Measurements from ENCODE around the gene CACNB2. TPM values are rescaled to one million over a fixed set of nuclear protein-coding genes. Genes with fewer than 3 reads are reported as not detected.

Gene CACNB2
- total RNA-seq, 4 donors from 2014 or later = 73.5 to 108 (median 87.2) TPM

DNA sequence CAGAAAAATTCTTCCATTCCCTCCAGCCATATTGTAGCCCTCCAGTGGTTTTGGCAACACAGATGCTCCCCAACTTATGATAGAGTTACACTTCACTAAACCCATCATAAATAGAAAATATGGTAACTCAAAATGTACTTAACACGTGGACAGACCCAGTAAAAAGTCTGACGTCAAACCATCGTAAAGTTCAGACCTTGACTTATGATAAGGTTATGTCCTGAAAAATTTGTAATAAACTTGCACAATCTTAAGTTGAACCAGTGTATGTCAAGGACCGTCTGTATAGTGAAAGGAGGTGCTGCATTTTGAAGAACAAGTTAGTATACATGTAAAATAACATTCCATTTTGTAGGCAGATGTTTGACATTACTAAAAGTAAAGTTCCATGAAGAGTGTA is 368.4 kb downstream of the CACNB2 start:
- intact Hi-C loops (cut with DNase I) = no loop called here
- H3K27ac ChIP-seq (replicated peaks in 1 of 4) = no peak overlapping the region
- TF ChIP-seq POLR2AphosphoS5 (IDR thresholded peaks at IDR 0.05) (no peak), POLR2A (IDR thresholded peaks at IDR 0.05; ENCODE audit: low read depth) (no peak), EP300 (IDR thresholded peaks at IDR 0.05) (no peak)
- TF ChIP-seq, protein P1, sequence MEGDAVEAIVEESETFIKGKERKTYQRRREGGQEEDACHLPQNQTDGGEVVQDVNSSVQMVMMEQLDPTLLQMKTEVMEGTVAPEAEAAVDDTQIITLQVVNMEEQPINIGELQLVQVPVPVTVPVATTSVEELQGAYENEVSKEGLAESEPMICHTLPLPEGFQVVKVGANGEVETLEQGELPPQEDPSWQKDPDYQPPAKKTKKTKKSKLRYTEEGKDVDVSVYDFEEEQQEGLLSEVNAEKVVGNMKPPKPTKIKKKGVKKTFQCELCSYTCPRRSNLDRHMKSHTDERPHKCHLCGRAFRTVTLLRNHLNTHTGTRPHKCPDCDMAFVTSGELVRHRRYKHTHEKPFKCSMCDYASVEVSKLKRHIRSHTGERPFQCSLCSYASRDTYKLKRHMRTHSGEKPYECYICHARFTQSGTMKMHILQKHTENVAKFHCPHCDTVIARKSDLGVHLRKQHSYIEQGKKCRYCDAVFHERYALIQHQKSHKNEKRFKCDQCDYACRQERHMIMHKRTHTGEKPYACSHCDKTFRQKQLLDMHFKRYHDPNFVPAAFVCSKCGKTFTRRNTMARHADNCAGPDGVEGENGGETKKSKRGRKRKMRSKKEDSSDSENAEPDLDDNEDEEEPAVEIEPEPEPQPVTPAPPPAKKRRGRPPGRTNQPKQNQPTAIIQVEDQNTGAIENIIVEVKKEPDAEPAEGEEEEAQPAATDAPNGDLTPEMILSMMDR (IDR thresholded peaks at IDR 0.05) = no peak
- no peak for DNase-seq (ENCODE audit: extremely low spot score)
- no peak overlapping the region for H3K4me3 ChIP-seq
- 83% methylated on average over 4 of the region's 4 CpGs for WGBS
- H3K36me3 ChIP-seq = peaks cover 0 to 53% (median 15%) of the 10 kb centered on the region in 4 donors
- peaks cover 3 to 25% (median 13%) of the 10 kb centered on the region in 4 donors for H3K4me1 ChIP-seq
- H3K9me3 ChIP-seq = no peaks in the 10 kb centered on the region
- H3K27me3 ChIP-seq = no peaks in the 10 kb centered on the region

DNA sequence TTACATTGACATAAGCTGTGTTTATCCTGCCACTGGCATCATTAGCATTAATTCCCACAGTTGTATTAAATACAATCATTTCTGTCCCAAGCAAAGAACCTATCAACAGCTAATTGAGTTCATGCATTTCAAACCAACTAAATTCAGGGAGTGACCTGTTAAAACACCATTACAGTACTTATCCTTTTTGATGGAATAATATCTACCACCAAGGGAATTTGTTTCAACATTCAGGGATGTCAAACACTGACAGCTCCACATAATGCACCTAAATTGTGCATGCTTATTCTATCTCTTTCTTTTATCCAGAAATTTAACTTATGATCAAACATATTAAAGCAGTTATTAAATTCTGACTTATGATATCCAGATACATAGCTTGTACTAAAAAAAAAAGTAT is 374.3 kb downstream of the CACNB2 start:
- no peak for DNase-seq (ENCODE audit: extremely low spot score)
- TF ChIP-seq EP300 (IDR thresholded peaks at IDR 0.05) = no peak
- TF ChIP-seq POLR2AphosphoS5 (IDR thresholded peaks at IDR 0.05) = no peak
- TF ChIP-seq, protein P1 (IDR thresholded peaks at IDR 0.05) = no peak
- TF ChIP-seq POLR2A (IDR thresholded peaks at IDR 0.05; ENCODE audit: low read depth) = no peak
- Histone ChIP-seq H3K4me3 (no peak overlapping the region), H3K27me3 (no peaks in the 10 kb centered on the region), H3K27ac (replicated peaks in 1 of 4) (no peak overlapping the region), H3K4me1 (no peaks in the 10 kb centered on the region), H3K36me3 (peaks cover 5 to 60% (median 41%) of the 10 kb centered on the region in 4 donors), H3K9me3 (no peaks in the 10 kb centered on the region)
- intact Hi-C loops (cut with DNase I) = no loop called here

DNA sequence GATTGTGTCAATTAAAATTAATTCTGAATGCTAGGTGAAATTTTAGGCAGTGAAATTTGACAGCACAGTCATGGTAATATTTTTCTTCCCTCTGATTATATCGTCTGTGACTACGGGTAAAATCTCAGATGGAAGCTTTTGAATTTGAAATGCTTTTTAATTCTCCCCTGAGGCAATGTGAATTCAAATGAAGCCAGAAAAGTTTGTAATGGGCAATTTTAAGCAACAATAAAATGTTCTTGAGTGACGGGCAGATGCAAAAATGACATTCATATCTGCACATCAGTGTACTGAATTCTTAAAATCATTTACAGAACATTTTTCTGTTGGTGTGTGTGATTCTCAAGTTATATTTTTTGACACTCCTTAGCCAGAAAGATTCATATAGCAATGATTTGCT is 376.6 kb downstream of the CACNB2 start:
- H3K4me3 ChIP-seq = no peak overlapping the region
- WGBS = 89% methylated on average over 3 of the region's 3 CpGs
- H3K27ac ChIP-seq (replicated peaks in 1 of 4) = no peak overlapping the region
- DNase-seq (ENCODE audit: extremely low spot score) = no peak
- H3K36me3 ChIP-seq = peaks cover 23 to 72% (median 60%) of the 10 kb centered on the region in 4 donors
- no peaks in the 10 kb centered on the region for H3K9me3 ChIP-seq
- intact Hi-C loops (cut with DNase I) = no loop called here
- H3K27me3 ChIP-seq = no peaks in the 10 kb centered on the region
- TF ChIP-seq, protein P1 (IDR thresholded peaks at IDR 0.05) = no peak
- TF ChIP-seq EP300 (IDR thresholded peaks at IDR 0.05) (no peak), POLR2AphosphoS5 (IDR thresholded peaks at IDR 0.05) (no peak), POLR2A (IDR thresholded peaks at IDR 0.05; ENCODE audit: low read depth) (no peak)
- H3K4me1 ChIP-seq = peaks cover 0 to 6% (median 5%) of the 10 kb centered on the region in 4 donors

DNA sequence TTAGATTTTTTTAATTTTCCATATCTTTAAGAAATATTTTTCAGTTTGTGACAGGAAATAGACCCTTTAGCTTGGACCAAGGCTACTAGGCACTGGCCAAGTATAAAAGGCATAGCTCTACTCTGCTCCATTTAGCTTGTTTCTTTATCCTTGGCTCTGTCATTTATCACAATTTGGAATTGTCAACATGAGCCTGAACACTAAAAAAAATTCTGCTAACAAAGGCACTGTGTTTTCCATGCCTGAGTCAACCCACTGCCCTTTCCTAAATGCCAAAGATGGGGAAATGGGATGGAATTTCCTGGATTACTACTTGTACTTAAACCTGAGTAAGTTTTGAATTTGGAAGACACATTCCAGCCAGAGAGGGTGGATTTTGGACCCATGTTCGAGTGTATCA is 382.8 kb downstream of the CACNB2 start:
- DNase-seq (ENCODE audit: extremely low spot score) = no peak
- 29% methylated on average over 1 of the region's 1 CpG for WGBS
- intact Hi-C loops (cut with DNase I) = no loop called here
- H3K4me3 ChIP-seq = no peak overlapping the region
- H3K9me3 ChIP-seq = no peaks in the 10 kb centered on the region
- H3K4me1 ChIP-seq = peaks cover 15 to 59% (median 51%) of the 10 kb centered on the region in 4 donors
- no peaks in the 10 kb centered on the region for H3K27me3 ChIP-seq
- H3K27ac ChIP-seq (replicated peaks in 1 of 4) = peak overlapping the region; percentile 29 to 70 (median 60)
- TF ChIP-seq POLR2A (IDR thresholded peaks at IDR 0.05; ENCODE audit: low read depth) = no peak
- TF ChIP-seq POLR2AphosphoS5 (IDR thresholded peaks at IDR 0.05) = no peak
- TF ChIP-seq, protein P1 (IDR thresholded peaks at IDR 0.05) = no peak
- TF ChIP-seq EP300 (IDR thresholded peaks at IDR 0.05) = no peak
- H3K36me3 ChIP-seq = peaks cover 23 to 38% (median 35%) of the 10 kb centered on the region in 4 donors

DNA sequence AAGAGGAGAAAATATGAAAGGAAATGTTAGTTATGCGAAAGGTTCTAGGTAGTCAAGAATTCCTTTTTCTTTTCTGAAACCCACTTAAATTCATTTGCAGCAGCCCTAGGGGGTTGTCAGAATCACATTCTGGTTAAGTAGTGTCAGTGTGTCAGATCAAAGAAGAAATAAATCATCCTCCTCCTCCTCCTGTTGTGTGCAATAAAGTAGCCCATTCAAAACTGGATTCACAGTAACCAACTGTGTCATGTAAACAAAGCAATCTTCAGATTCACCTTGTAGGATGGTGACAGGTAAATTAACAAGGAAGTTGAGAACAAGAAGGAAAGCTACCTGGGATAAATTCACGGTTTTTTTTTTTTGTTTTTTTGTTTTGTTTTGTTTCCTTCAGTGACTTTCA is 383.6 kb downstream of the CACNB2 start:
- Histone ChIP-seq H3K9me3 (no peaks in the 10 kb centered on the region), H3K4me3 (no peak overlapping the region), H3K27me3 (no peaks in the 10 kb centered on the region), H3K36me3 (peaks cover 23 to 30% (median 27%) of the 10 kb centered on the region in 4 donors), H3K27ac (replicated peaks in 1 of 4) (peak overlapping the region; percentile 29 to 70 (median 60)), H3K4me1 (peaks cover 15 to 68% (median 59%) of the 10 kb centered on the region in 4 donors)
- TF ChIP-seq POLR2A (IDR thresholded peaks at IDR 0.05; ENCODE audit: low read depth) (no peak), EP300 (IDR thresholded peaks at IDR 0.05) (no peak), POLR2AphosphoS5 (IDR thresholded peaks at IDR 0.05) (no peak)
- TF ChIP-seq, protein P1 (IDR thresholded peaks at IDR 0.05) = no peak
- intact Hi-C loops (cut with DNase I) = no loop called here
- WGBS = 85% methylated on average over 2 of the region's 2 CpGs
- DNase-seq (ENCODE audit: extremely low spot score) = no peak

Measured in esophagus muscularis mucosa (tissue), 4 donors.